SK-N-SH treated with all-trans-retinoic acid at 6 μM for 48 hours (cell line): ENCODE data around the gene FYN.

Experiments
- ATAC-seq: fragments of 200-7000 bp; cut with Tn5 transposase; 3 replicates; pipeline ENCODE4 v1.9.1; 2020; ENCODE audit warnings: mild to moderate bottlenecking, moderate library complexity
- BACH2 ChIP-seq: fragments of 250-450 bp; sonication (Bioruptor Pico); IDR thresholded peaks from 2 replicates; pipeline ENCODE4 v1.9.0; 2021; ENCODE audit warnings: mild to moderate bottlenecking, borderline replicate concordance
- CREB5 ChIP-seq: fragments of 250-450 bp; sonication (Bioruptor Pico); IDR thresholded peaks from 2 replicates; pipeline ENCODE4 v1.5.1; 2020; ENCODE audit warnings: low read depth, mild to moderate bottlenecking, moderate library complexity
- CSDC2 ChIP-seq: fragments of 250-450 bp; sonication (Bioruptor Pico); IDR thresholded peaks from 2 replicates; pipeline ENCODE4 v1.5.0; 2020; ENCODE audit warnings: mild to moderate bottlenecking, moderate library complexity
- ESRRG ChIP-seq: fragments of 250-450 bp; sonication (Bioruptor Pico); IDR thresholded peaks from 2 replicates; pipeline ENCODE4 v1.6.1; 2021; ENCODE audit warnings: mild to moderate bottlenecking
- GLIS3 ChIP-seq: fragments of 250-450 bp; sonication (Bioruptor Pico); IDR thresholded peaks from 2 replicates; pipeline ENCODE4 v1.5.0; 2020; ENCODE audit warnings: mild to moderate bottlenecking, moderate library complexity
- OSR1 ChIP-seq: fragments of 250-450 bp; sonication (Bioruptor Pico); IDR thresholded peaks from 2 replicates; pipeline ENCODE4 v1.8.0; 2022; ENCODE audit warnings: moderate library complexity, mild to moderate bottlenecking, inconsistent platforms
- PATZ1 ChIP-seq: fragments of 250-450 bp; sonication (Bioruptor Pico); IDR thresholded peaks from 2 replicates; pipeline ENCODE4 v1.8.0; 2020; ENCODE audit warnings: mild to moderate bottlenecking, moderate library complexity, borderline replicate concordance
- POU6F1 ChIP-seq: fragments of 250-450 bp; sonication (Bioruptor Pico); IDR thresholded peaks from 2 replicates; pipeline ENCODE4 v1.8.0; 2021; ENCODE audit warnings: low read depth, mild to moderate bottlenecking, moderate library complexity, borderline replicate concordance
- PPARA ChIP-seq: fragments of 250-450 bp; sonication (Bioruptor Pico); IDR thresholded peaks from 2 replicates; pipeline ENCODE4 v1.5.0; 2020; ENCODE audit warnings: mild to moderate bottlenecking, borderline replicate concordance
- RARB ChIP-seq: fragments of 250-450 bp; sonication (Bioruptor Pico); IDR thresholded peaks from 2 replicates; pipeline ENCODE4 v1.8.0; 2021; ENCODE audit warnings: mild to moderate bottlenecking, moderate library complexity
- SNAI2 ChIP-seq: fragments of 250-450 bp; sonication (Bioruptor Pico); IDR thresholded peaks from 2 replicates; pipeline ENCODE4 v1.5.0; 2020; ENCODE audit warnings: mild to moderate bottlenecking, moderate library complexity
- TOX ChIP-seq: fragments of 250-450 bp; sonication (Bioruptor Pico); IDR thresholded peaks from 2 replicates; pipeline ENCODE4 v1.8.0; 2021; ENCODE audit warnings: mild to moderate bottlenecking, moderate library complexity, borderline replicate concordance
- TSHZ2 ChIP-seq: fragments of 250-450 bp; sonication (Bioruptor Pico); IDR thresholded peaks from 2 replicates; pipeline ENCODE4 v1.5.0; 2020; ENCODE audit warnings: mild to moderate bottlenecking, moderate library complexity
- ZC3H10 ChIP-seq: fragments of 250-450 bp; sonication (Bioruptor Pico); IDR thresholded peaks from 2 replicates; pipeline ENCODE4 v1.5.1; 2021; ENCODE audit warnings: mild to moderate bottlenecking, moderate library complexity
- ZFP3 ChIP-seq: fragments of 250-450 bp; sonication (Bioruptor Pico); IDR thresholded peaks from 2 replicates; pipeline ENCODE4 v1.5.0; 2020; ENCODE audit warnings: mild to moderate bottlenecking, moderate library complexity
- ZFP30 ChIP-seq: fragments of 450-650 bp; formaldehyde crosslinking; IDR thresholded peaks from 2 replicates; pipeline ENCODE4 v1.5.0; 2022; ENCODE audit warnings: mild to moderate bottlenecking, moderate library complexity
- ZNF565 ChIP-seq: fragments of 450-650 bp; formaldehyde crosslinking; conservative IDR thresholded peaks from 2 replicates; pipeline ENCODE4 v1.5.0; 2020; ENCODE audit warnings: low read depth, mild to moderate bottlenecking, moderate library complexity
- ZNF70 ChIP-seq: fragments of 450-650 bp; formaldehyde crosslinking; IDR thresholded peaks from 2 replicates; pipeline ENCODE4 v1.5.0; 2020; ENCODE audit warnings: mild to moderate bottlenecking, moderate library complexity
- ZNF8 ChIP-seq: fragments of 450-650 bp; formaldehyde crosslinking; IDR thresholded peaks from 2 replicates; pipeline ENCODE4 v1.5.0; 2020; ENCODE audit warnings: mild to moderate bottlenecking, moderate library complexity

Gene FYN

GRCh38 chr6:111691345-111692225 is 181.7 kb downstream of the FYN start (continued):
- no peak for TF ChIP-seq POU6F1 (CRISPR knock-in tag)
- TF ChIP-seq RARB: no peak
- TF ChIP-seq CREB5: no peak
- TF ChIP-seq ESRRG (CRISPR knock-in tag): no peak
- no peak for TF ChIP-seq ZFP3 (CRISPR knock-in tag)
- no peak for TF ChIP-seq TOX (CRISPR knock-in tag)
- TF ChIP-seq ZC3H10 (CRISPR knock-in tag): no peak
- TF ChIP-seq, all 23 proteins: peak for 2

GRCh38 chr6:111689946-111690345 is 183.3 kb downstream of the FYN start:
- no peak for ATAC-seq
- TF ChIP-seq PATZ1 (CRISPR knock-in tag) (no peak), BACH2 (CRISPR knock-in tag) (no peak), ZFP3 (CRISPR knock-in tag) (no peak), GLIS3 (CRISPR knock-in tag) (no peak), RARB (no peak)

GRCh38 chr6:111689419-111689818 is 183.8 kb downstream of the FYN start:
- ATAC-seq: no peak

More at GRCh38 chr6:111689419-111689818, 183.8 kb downstream of the FYN start:
- no peak for TF ChIP-seq CSDC2 (CRISPR knock-in tag)
- TF ChIP-seq ESRRG (CRISPR knock-in tag): no peak
- no peak for TF ChIP-seq SNAI2 (CRISPR knock-in tag)
- TF ChIP-seq OSR1 (CRISPR knock-in tag): no peak
- TF ChIP-seq ZNF565 (CRISPR knock-in tag): no peak
- TF ChIP-seq ZNF8 (CRISPR knock-in tag): no peak
- TF ChIP-seq PATZ1 (CRISPR knock-in tag): no peak
- TF ChIP-seq ZFP30 (CRISPR knock-in tag): no peak
- TF ChIP-seq ZNF70 (CRISPR knock-in tag): no peak
- TF ChIP-seq PPARA: no peak
- TF ChIP-seq TSHZ2 (CRISPR knock-in tag): no peak
- TF ChIP-seq ZC3H10 (CRISPR knock-in tag): no peak
- TF ChIP-seq POU6F1 (CRISPR knock-in tag): no peak
